ENCODE results near the gene PHACTR2.
"Not testable (repeated sequence)": the region's sequence is repeated elsewhere in the genome, so short reads cannot be mapped to it uniquely, and the experiment has no call there.

The PHACTR2 gene

GRCh38 chr6:143767433-143767832 lies 89.7 kb downstream of the PHACTR2 start:
- DNase-seq (ENCODE audit: low read depth) = no peak

GRCh38 chr6:143772116-143773086 lies 94.6 kb downstream of the PHACTR2 start:
- DNase-seq (ENCODE audit: low read depth) = no peak

GRCh38 chr6:143773506-143774150 lies 95.9 kb downstream of the PHACTR2 start:
- DNase-seq (ENCODE audit: low read depth) = peak; percentile 16

- no peak for DNase-seq (ENCODE audit: low read depth)
Measured at GRCh38 chr6:143774347-143774746, 96.6 kb downstream of the PHACTR2 start.

- no peak for DNase-seq (ENCODE audit: low read depth)
Measured at GRCh38 chr6:143775336-143775735, 97.6 kb downstream of the PHACTR2 start.

- DNase-seq (ENCODE audit: low read depth) = no peak
Measured at GRCh38 chr6:143778926-143779325, 101.2 kb downstream of the PHACTR2 start.

GRCh38 chr6:143782481-143782880 lies 104.7 kb downstream of the PHACTR2 start:
- peak; percentile 78 for DNase-seq (ENCODE audit: low read depth)

- no peak for DNase-seq (ENCODE audit: low read depth)
Measured at GRCh38 chr6:143783077-143783476, 105.3 kb downstream of the PHACTR2 start.

GRCh38 chr6:143784316-143784715 lies 106.6 kb downstream of the PHACTR2 start:
- no peak for DNase-seq (ENCODE audit: low read depth)

- not testable (repeated sequence) for DNase-seq (ENCODE audit: low read depth)
Measured at GRCh38 chr6:143786371-143786770, 108.6 kb downstream of the PHACTR2 start.

GRCh38 chr6:143792402-143793279 lies 114.9 kb downstream of the PHACTR2 start:
- no peak for DNase-seq (ENCODE audit: low read depth)

- no peak for DNase-seq (ENCODE audit: low read depth)
Measured at GRCh38 chr6:143793280-143793619, 115.5 kb downstream of the PHACTR2 start.

- not testable (repeated sequence) for DNase-seq (ENCODE audit: low read depth)
Measured at GRCh38 chr6:143796551-143796950, 118.8 kb downstream of the PHACTR2 start.

- not testable (repeated sequence) for DNase-seq (ENCODE audit: low read depth)
Measured at GRCh38 chr6:143798487-143798886, 120.7 kb downstream of the PHACTR2 start.

GRCh38 chr6:143802833-143803565 lies 125.2 kb downstream of the PHACTR2 start:
- peak; percentile 38 for DNase-seq (ENCODE audit: low read depth)

GRCh38 chr6:143803769-143804568 lies 126.2 kb downstream of the PHACTR2 start:
- DNase-seq (ENCODE audit: low read depth) = no peak

GRCh38 chr6:143804835-143805239 lies 127.1 kb downstream of the PHACTR2 start:
- no peak for DNase-seq (ENCODE audit: low read depth)

- DNase-seq (ENCODE audit: low read depth) = peak; percentile 47
Measured at GRCh38 chr6:143806282-143807102, 128.7 kb downstream of the PHACTR2 start.

GRCh38 chr6:143807103-143807772 lies 129.5 kb downstream of the PHACTR2 start:
- peak; percentile 24 for DNase-seq (ENCODE audit: low read depth)
